DOHH2 (cell line): ENCODE measurements around the gene RAE1.

ENCODE experiments used
- H3F3A ChIP-seq: fragments of 200-600 bp; sonication (generic), shearing (Covaris generic); 2 replicates; pipeline ENCODE4 v1.6.0; 2016; ENCODE audit warnings: antibody characterized with exemption, mild to moderate bottlenecking; ENCODE audit not compliant: control insufficient read depth, insufficient read depth
- H3K27ac ChIP-seq: fragments of 200-600 bp; sonication (generic); 2 replicates; pipeline ENCODE4 v1.5.1; 2014; ENCODE audit warnings: low read depth, mild to moderate bottlenecking, low read length, moderate library complexity
- H3K27me3 ChIP-seq: fragments of 200-600 bp; sonication (generic); 2 replicates; pipeline ENCODE4 v1.6.1; 2014; ENCODE audit warnings: mild to moderate bottlenecking, low read length, mixed read lengths; ENCODE audit not compliant: control insufficient read depth
- H3K36me3 ChIP-seq: fragments of 200-600 bp; sonication (generic); 2 replicates; pipeline ENCODE4 v1.6.1; 2014; ENCODE audit warnings: mild to moderate bottlenecking, low read length, moderate library complexity, mixed read lengths; ENCODE audit not compliant: control insufficient read depth
- H3K4me1 ChIP-seq: fragments of 200-600 bp; sonication (generic); 2 replicates; pipeline ENCODE4 v1.6.1; 2014; ENCODE audit warnings: mild to moderate bottlenecking, low read length, mixed read lengths; ENCODE audit not compliant: control insufficient read depth
- H3K4me2 ChIP-seq: fragments of 200-600 bp; sonication (generic); 2 replicates; pipeline ENCODE4 v1.6.0; 2014; ENCODE audit warnings: mild to moderate bottlenecking, low read length, moderate library complexity
- H3K4me3 ChIP-seq: fragments of 200-600 bp; sonication (generic); 2 replicates; pipeline ENCODE4 v1.5.1; 2014; ENCODE audit warnings: mild to moderate bottlenecking, low read length, mixed read lengths
- H3K79me2 ChIP-seq: fragments of 200-600 bp; sonication (generic); 2 replicates; pipeline ENCODE4 v1.6.1; 2014; ENCODE audit warnings: mild to moderate bottlenecking, low read length, mixed read lengths; ENCODE audit not compliant: control insufficient read depth
- H3K9me2 ChIP-seq: fragments of 200-600 bp; sonication (generic); replicated peaks from 2 replicates; pipeline ENCODE4 v1.6.1; 2014; ENCODE audit warnings: mild to moderate bottlenecking, low read length, mixed read lengths; ENCODE audit not compliant: control insufficient read depth
- H3K9me3 ChIP-seq: fragments of 200-600 bp; sonication (generic); 2 replicates; pipeline ENCODE4 v1.6.1; 2014; ENCODE audit warnings: antibody characterized with exemption, low read length, mixed read lengths; ENCODE audit not compliant: control insufficient read depth, insufficient read depth
- H4K20me1 ChIP-seq: fragments of 200-600 bp; sonication (generic); 2 replicates; pipeline ENCODE4 v1.6.0; 2014; ENCODE audit warnings: low read depth, mild to moderate bottlenecking, antibody characterized with exemption, low read length, moderate library complexity; ENCODE audit not compliant: control insufficient read depth, insufficient read depth
- EZH2phosphoT487 ChIP-seq: fragments of 200-600 bp; sonication (generic); IDR thresholded peaks from 2 replicates; pipeline ENCODE4 v1.6.1; 2017; ENCODE audit warnings: borderline replicate concordance, mild to moderate bottlenecking, antibody characterized with exemption, low read length, moderate library complexity, mixed read lengths
- TF ChIP-seq, protein P1 (sequence below): fragments of 200-600 bp; sonication (generic); IDR thresholded peaks from one replicate; pipeline ENCODE4 v1.5.1; 2014; ENCODE audit warnings: antibody characterized with exemption, mild to moderate bottlenecking, low read depth, low read length; ENCODE audit not compliant: poor library complexity, severe bottlenecking

Gene RAE1

DNA sequence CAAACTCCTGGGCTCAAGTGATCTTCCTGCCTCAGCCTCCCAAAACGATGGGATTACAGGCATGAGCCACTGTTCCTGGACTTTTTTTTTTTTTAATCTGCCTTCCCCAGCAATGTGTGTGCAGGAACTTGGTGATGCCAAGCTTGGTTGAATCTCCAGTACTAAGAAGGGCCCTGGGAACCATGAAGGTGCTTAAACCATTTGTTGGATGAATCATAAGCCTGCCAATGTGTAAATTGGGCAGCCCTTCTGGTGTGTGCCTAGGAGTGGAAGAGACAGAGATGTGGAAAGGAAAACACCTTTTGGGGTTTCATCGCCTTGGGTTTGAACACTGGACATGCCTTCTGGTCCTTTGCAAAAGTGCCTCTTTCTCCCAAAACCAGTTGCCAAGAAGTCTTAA is 28.6 kb upstream of the RAE1 start:
- Histone ChIP-seq H3K36me3 (peaks cover 1% of the 10 kb centered on the region), H3K4me1 (peaks cover 98% of the 10 kb centered on the region), H3K9me3 (no peaks in the 10 kb centered on the region), H3K79me2 (peaks cover 40% of the 10 kb centered on the region), H3K4me3 (peak overlapping the region; percentile 75), H4K20me1 (no peaks in the 10 kb centered on the region), H3K4me2 (peak overlapping the region; percentile 94), H3F3A (peaks cover 74% of the 10 kb centered on the region), H3K9me2 (no peaks in the 10 kb centered on the region), H3K27ac (peak overlapping the region; percentile 99), H3K27me3 (no peaks in the 10 kb centered on the region)
- TF ChIP-seq, protein P1, sequence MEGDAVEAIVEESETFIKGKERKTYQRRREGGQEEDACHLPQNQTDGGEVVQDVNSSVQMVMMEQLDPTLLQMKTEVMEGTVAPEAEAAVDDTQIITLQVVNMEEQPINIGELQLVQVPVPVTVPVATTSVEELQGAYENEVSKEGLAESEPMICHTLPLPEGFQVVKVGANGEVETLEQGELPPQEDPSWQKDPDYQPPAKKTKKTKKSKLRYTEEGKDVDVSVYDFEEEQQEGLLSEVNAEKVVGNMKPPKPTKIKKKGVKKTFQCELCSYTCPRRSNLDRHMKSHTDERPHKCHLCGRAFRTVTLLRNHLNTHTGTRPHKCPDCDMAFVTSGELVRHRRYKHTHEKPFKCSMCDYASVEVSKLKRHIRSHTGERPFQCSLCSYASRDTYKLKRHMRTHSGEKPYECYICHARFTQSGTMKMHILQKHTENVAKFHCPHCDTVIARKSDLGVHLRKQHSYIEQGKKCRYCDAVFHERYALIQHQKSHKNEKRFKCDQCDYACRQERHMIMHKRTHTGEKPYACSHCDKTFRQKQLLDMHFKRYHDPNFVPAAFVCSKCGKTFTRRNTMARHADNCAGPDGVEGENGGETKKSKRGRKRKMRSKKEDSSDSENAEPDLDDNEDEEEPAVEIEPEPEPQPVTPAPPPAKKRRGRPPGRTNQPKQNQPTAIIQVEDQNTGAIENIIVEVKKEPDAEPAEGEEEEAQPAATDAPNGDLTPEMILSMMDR, result no peak
- TF ChIP-seq EZH2phosphoT487, result no peak

DNA sequence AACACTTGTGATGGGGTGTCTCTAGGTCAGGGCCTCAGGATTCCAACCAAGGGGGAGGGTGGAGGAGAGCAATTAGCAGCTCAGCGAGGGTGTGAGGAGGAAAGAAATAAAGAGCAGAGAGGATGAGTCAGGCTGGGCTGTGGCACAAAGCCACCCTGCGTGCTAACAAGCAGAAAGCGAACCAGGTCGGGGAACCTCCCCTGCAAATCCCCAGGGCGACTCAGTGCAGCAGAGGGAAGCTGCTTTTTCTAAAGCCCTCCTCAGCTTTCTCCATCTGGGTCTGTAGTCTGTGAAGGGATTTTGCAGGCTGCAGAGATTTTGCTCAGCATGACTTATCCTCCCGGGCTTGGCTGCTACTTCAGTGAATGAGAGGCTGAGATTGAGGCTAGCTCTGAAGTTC is 28.0 kb upstream of the RAE1 start:
- peak overlapping the region; percentile 94 for H3K4me2 ChIP-seq
- H4K20me1 ChIP-seq, result no peaks in the 10 kb centered on the region
- TF ChIP-seq, protein P1, result no peak
- no peak for TF ChIP-seq EZH2phosphoT487
- no peaks in the 10 kb centered on the region for H3K27me3 ChIP-seq
- H3K4me1 ChIP-seq, result peaks cover 99% of the 10 kb centered on the region
- no peaks in the 10 kb centered on the region for H3K9me2 ChIP-seq
- peak overlapping the region; percentile 75 for H3K4me3 ChIP-seq
- H3K79me2 ChIP-seq, result peaks cover 43% of the 10 kb centered on the region
- H3K36me3 ChIP-seq, result no peaks in the 10 kb centered on the region
- H3F3A ChIP-seq, result peaks cover 76% of the 10 kb centered on the region
- H3K27ac ChIP-seq, result peak overlapping the region; percentile 99
- H3K9me3 ChIP-seq, result no peaks in the 10 kb centered on the region

DNA sequence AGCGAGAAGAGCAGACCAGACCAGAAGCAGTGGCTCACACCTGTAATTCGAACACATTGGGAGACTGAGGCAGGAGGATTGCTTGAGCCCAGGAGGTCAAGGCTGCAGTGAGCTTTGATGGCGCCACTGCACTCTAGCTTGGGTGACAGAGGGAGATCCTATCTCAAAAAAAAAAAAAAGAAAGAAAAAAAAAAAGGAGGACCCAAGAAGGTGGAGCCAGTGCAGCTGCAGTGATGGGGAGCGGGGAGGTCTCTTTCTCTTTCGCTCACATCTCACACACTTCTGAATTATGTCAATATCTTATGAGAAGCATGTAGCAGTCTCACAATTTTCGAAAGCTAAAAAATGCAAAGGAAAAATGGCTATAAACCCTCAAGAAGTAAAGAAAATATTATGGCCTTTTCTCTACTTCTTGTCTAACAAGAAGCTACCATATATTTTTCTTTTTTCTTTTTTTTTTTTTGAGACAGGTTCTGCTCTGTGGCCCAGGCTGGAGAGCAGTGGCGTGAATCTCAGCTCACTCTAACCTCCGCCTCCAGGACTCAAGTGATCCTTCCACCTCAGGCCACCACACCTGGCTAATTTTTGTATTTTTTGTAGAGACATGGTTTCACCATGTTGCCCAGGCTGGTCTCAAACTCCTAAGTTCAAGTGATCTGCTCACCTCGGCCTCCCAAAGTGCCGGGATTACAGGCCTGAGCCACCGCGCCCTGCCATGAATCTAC is 25.3 kb upstream of the RAE1 start:
- H4K20me1 ChIP-seq, result no peaks in the 10 kb centered on the region
- peak overlapping the region; percentile 99 for H3K27ac ChIP-seq
- TF ChIP-seq EZH2phosphoT487, result no peak
- TF ChIP-seq, protein P1, result no peak
- peak overlapping the region; percentile 75 for H3K4me3 ChIP-seq
- H3F3A ChIP-seq, result peaks cover 74% of the 10 kb centered on the region
- peak overlapping the region; percentile 94 for H3K4me2 ChIP-seq
- no peaks in the 10 kb centered on the region for H3K9me2 ChIP-seq
- H3K79me2 ChIP-seq, result peaks cover 58% of the 10 kb centered on the region
- H3K36me3 ChIP-seq, result no peaks in the 10 kb centered on the region
- no peaks in the 10 kb centered on the region for H3K27me3 ChIP-seq
- H3K4me1 ChIP-seq, result peaks cover 100% of the 10 kb centered on the region
- no peaks in the 10 kb centered on the region for H3K9me3 ChIP-seq
